PC-3 (cell line): ENCODE data around the gene B4GALNT3. TPM values are rescaled to one million over a fixed set of nuclear protein-coding genes. Genes with fewer than 3 reads are reported as not detected.

Experiments used
- ATAC-seq: fragments of 200-7000 bp; cut with Tn5 transposase; 2 replicates; pipeline ENCODE4 v1.9.1; 2020; ENCODE audit warnings: mild to moderate bottlenecking, moderate library complexity
- BruUV-seq: library from RNA; stranded (reverse); fragments of 400-500 nt; replicated peaks from 2 replicates; lab custom pipeline; 2021; lab: Mats Ljungman, UMichigan
- CTCF ChIA-PET: fragments of 300-600 bp; sonication (Branson Sonifier 250); formaldehyde crosslinking; loops from one replicate; lab custom pipeline; 2022; ENCODE audit warnings: antibody characterized with exemption; lab: Charles Lee
- POLR2A ChIA-PET: fragments of 300-600 bp; sonication (Branson Sonifier 250); formaldehyde crosslinking; loops from one replicate; lab custom pipeline; 2022; ENCODE audit warnings: antibody characterized with exemption; ENCODE audit not compliant: unreplicated experiment; lab: Charles Lee
- DNase-seq: peaks from one replicate; pipeline ENCODE4 v3.0.0-alpha.2; 2015
- H2AFZ ChIP-seq: fragments of 300-600 bp; sonication (generic); 2 replicates; pipeline ENCODE4 v1.6.0; 2016; ENCODE audit warnings: antibody characterized with exemption, low read length
- H3F3A ChIP-seq: fragments of 300-600 bp; sonication (generic); one replicate; pipeline ENCODE4 v1.6.0; 2017; ENCODE audit warnings: antibody characterized with exemption, low read length, control low read depth, mild to moderate bottlenecking; ENCODE audit not compliant: unreplicated experiment
- H3K27ac ChIP-seq: fragments of 300-600 bp; sonication (generic); 2 replicates; pipeline ENCODE4 v1.5.1; 2016; ENCODE audit warnings: mild to moderate bottlenecking, low read length
- H3K27me3 ChIP-seq: fragments of 300-600 bp; sonication (generic); 2 replicates; pipeline ENCODE4 v1.6.1; 2016; ENCODE audit warnings: low read length, mixed read lengths
- H3K36me3 ChIP-seq: fragments of 300-600 bp; sonication (generic); 2 replicates; pipeline ENCODE4 v1.6.1; 2016; ENCODE audit warnings: low read depth, mixed run types, low read length, mixed read lengths
- H3K4me1 ChIP-seq: fragments of 300-600 bp; sonication (generic); 2 replicates; pipeline ENCODE4 v1.5.1; 2016; ENCODE audit warnings: low read length; ENCODE audit not compliant: insufficient read depth
- H3K4me2 ChIP-seq: fragments of 300-600 bp; sonication (generic); 2 replicates; pipeline ENCODE4 v1.6.0; 2016; ENCODE audit warnings: low read length
- H3K4me3 ChIP-seq: fragments of 300-600 bp; sonication (generic); 2 replicates; pipeline ENCODE4 v1.5.1; 2016; ENCODE audit warnings: mild to moderate bottlenecking, low read length, mixed read lengths
- H3K79me2 ChIP-seq: fragments of 300-600 bp; sonication (generic); 2 replicates; pipeline ENCODE4 v1.6.1; 2017; ENCODE audit warnings: low read length, mixed read lengths
- H3K9ac ChIP-seq: fragments of 300-600 bp; sonication (generic); 2 replicates; pipeline ENCODE4 v1.6.0; 2016; ENCODE audit warnings: mild to moderate bottlenecking, low read length
- H3K9me2 ChIP-seq: fragments of 300-600 bp; sonication (generic); replicated peaks from 2 replicates; pipeline ENCODE4 v1.6.1; 2016; ENCODE audit warnings: mixed run types, low read length, mixed read lengths
- H3K9me3 ChIP-seq: fragments of 300-600 bp; sonication (generic); 2 replicates; pipeline ENCODE4 v1.6.1; 2016; ENCODE audit warnings: low read length, mixed read lengths
- H4K20me1 ChIP-seq: fragments of 300-600 bp; sonication (generic); 2 replicates; pipeline ENCODE4 v1.6.1; 2016; ENCODE audit warnings: low read length, mixed read lengths
- CTCF ChIP-seq: fragments of 300-600 bp; sonication (generic); conservative IDR thresholded peaks from 2 replicates; pipeline ENCODE4 v1.5.1; 2017; ENCODE audit warnings: antibody characterized with exemption, low read depth, mild to moderate bottlenecking, low read length
- EZH2 ChIP-seq: fragments of 300-600 bp; sonication (generic); IDR thresholded peaks from one replicate; pipeline ENCODE4 v1.6.1; 2017; ENCODE audit warnings: antibody characterized with exemption, mild to moderate bottlenecking, low read length; ENCODE audit not compliant: unreplicated experiment
- EZH2phosphoT487 ChIP-seq: fragments of 300-600 bp; sonication (generic); IDR thresholded peaks from 2 replicates; pipeline ENCODE4 v1.6.1; 2018; ENCODE audit warnings: mild to moderate bottlenecking, antibody characterized with exemption, low read length, borderline replicate concordance
- intact Hi-C: fragments of 100-400 bp; cut with micrococcal nuclease; formaldehyde crosslinking; loops from 2 replicates; pipeline ENCODE4 v1.9.0; 2023
- total RNA-seq: library from RNA; depleted of rRNA; stranded (reverse); fragments of >200 nt; gene quantifications from 2 replicates; pipeline ENCODE4 v1.2.3, GENCODE V29; 2014

Gene B4GALNT3
- total RNA-seq, 1 experiment from 2014 or later = 3.7 TPM

GRCh38 chr12:550473-551260 is 90.9 kb downstream of the B4GALNT3 start:
- H3K36me3 ChIP-seq = no peaks in the 10 kb centered on the region
- no TSS peak for BruUV-seq
- H3K9me3 ChIP-seq = no peaks in the 10 kb centered on the region
- no peaks in the 10 kb centered on the region for H3K4me1 ChIP-seq
- H3K27ac ChIP-seq = no peak overlapping the region
- H3K4me3 ChIP-seq = no peak overlapping the region
- H2AFZ ChIP-seq = no peak overlapping the region
- H4K20me1 ChIP-seq = no peaks in the 10 kb centered on the region
- no peak overlapping the region for H3K4me2 ChIP-seq
- intact Hi-C loops = no loop called here
- no peak overlapping the region for H3K9ac ChIP-seq
- TF ChIP-seq EZH2 = no peak
- no peak for TF ChIP-seq EZH2phosphoT487
- TF ChIP-seq CTCF = no peak
- no peaks in the 10 kb centered on the region for H3K79me2 ChIP-seq
- no peaks in the 10 kb centered on the region for H3K27me3 ChIP-seq
- H3K9me2 ChIP-seq = no peaks in the 10 kb centered on the region
- ATAC-seq (no peak), DNase-seq (no peak)
- H3F3A ChIP-seq = no peaks in the 10 kb centered on the region
- ChIA-PET POLR2A (no interaction called here), CTCF (no interaction called here)

DNA sequence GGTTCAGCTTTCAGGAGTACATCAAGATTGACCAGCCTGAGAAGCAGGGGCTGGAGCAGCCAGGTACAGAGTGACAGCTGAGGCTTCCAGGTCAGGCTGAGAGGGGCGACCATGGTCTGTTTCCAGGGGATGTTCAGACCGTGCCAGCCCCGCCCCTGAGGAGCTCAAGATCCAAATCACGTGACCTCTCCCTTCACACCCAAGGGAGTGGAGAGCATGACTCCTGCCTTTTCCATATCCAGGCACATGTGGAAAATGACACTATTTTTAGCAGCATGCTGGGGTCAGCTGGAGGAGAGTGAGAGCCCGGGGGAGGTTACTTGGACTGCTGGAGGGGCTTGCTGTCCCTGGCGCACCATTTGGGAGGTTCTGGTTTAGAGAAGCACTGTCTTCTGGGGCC is 92.7 kb downstream of the B4GALNT3 start:
- no TSS peak for BruUV-seq
- Histone ChIP-seq H3K4me3 (no peak overlapping the region), H4K20me1 (no peaks in the 10 kb centered on the region), H3K79me2 (no peaks in the 10 kb centered on the region), H3K9me3 (no peaks in the 10 kb centered on the region), H3K9me2 (no peaks in the 10 kb centered on the region), H2AFZ (no peak overlapping the region), H3K36me3 (no peaks in the 10 kb centered on the region), H3K27me3 (no peaks in the 10 kb centered on the region), H3F3A (no peaks in the 10 kb centered on the region), H3K27ac (no peak overlapping the region), H3K4me1 (no peaks in the 10 kb centered on the region), H3K4me2 (no peak overlapping the region), H3K9ac (no peak overlapping the region)
- POLR2A ChIA-PET = no interaction called here
- TF ChIP-seq CTCF (no peak), EZH2phosphoT487 (no peak), EZH2 (no peak)
- intact Hi-C loops = no loop called here
- CTCF ChIA-PET = no interaction called here
- DNase-seq (no peak), ATAC-seq (no peak)

DNA sequence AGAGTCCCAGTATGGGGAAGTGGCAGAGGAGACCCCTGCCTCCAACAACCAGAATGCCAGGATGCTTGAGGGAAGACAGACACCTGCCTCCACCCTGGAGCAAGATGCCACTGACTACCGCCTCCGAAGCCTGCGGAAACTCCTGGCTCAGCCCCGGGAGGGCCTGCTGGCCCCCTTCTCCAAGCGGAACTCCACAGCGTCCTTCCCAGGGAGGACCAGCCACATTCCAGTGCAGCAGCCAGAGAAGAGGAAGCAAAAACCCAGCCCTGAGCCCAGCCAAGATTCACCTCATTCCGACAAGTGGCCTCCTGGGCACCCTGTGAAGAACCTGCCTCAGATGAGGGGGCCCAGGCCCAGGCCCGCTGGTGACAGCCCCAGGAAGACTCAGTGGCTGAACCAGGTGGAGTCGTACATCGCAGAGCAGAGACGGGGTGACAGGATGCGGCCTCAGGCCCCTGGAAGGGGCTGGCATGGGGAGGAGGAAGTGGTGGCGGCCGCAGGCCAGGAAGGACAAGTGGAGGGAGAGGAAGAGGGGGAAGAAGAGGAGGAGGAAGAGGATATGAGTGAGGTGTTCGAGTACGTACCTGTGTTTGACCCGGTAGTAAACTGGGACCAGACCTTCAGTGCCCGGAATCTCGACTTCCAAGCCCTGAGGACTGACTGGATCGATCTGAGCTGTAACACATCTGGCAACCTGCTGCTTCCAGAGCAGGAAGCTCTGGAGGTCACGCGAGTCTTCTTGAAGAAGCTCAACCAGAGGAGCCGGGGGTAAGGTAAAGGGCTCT is 93.7 kb downstream of the B4GALNT3 start:
- no peak overlapping the region for H2AFZ ChIP-seq
- no peaks in the 10 kb centered on the region for H3K36me3 ChIP-seq
- intact Hi-C loops = no loop called here
- no peaks in the 10 kb centered on the region for H3K27me3 ChIP-seq
- H3K79me2 ChIP-seq = no peaks in the 10 kb centered on the region
- H3K9me3 ChIP-seq = no peaks in the 10 kb centered on the region
- H3F3A ChIP-seq = no peaks in the 10 kb centered on the region
- no peaks in the 10 kb centered on the region for H3K4me1 ChIP-seq
- TF ChIP-seq EZH2phosphoT487 (no peak), CTCF (no peak), EZH2 (no peak)
- no peak overlapping the region for H3K9ac ChIP-seq
- BruUV-seq = no TSS peak
- no peak for DNase-seq
- H3K9me2 ChIP-seq = no peaks in the 10 kb centered on the region
- no peak overlapping the region for H3K4me2 ChIP-seq
- ChIA-PET POLR2A (no interaction called here), CTCF (no interaction called here)
- no peak for ATAC-seq
- H3K27ac ChIP-seq = no peak overlapping the region
- no peak overlapping the region for H3K4me3 ChIP-seq
- H4K20me1 ChIP-seq = no peaks in the 10 kb centered on the region
